HepG2 (cell line): Measurements from ENCODE around the gene NKX6-2. TPM values are rescaled to one million over a fixed set of nuclear protein-coding genes. Genes with fewer than 3 reads are reported as not detected.

Experiments
- CREM ChIP-seq, 2 experiments: sonication (generic) in 1 of 2; formaldehyde crosslinking in 1 of 2; IDR thresholded peaks; 2 replicates each; pipeline versions ENCODE4 v1.4.0 to v1.6.1; 2016 to 2020; ENCODE audit warnings: antibody characterized with exemption in 1 of 2, mild to moderate bottlenecking in 1 of 2, missing genetic modification reagents in 1 of 2
- KIAA2018 ChIP-seq: sonication (generic); formaldehyde crosslinking; IDR thresholded peaks from 2 replicates; pipeline ENCODE4 v1.5.0; 2020; ENCODE audit warnings: mild to moderate bottlenecking, missing genetic modification reagents, borderline replicate concordance
- KLF15 ChIP-seq: sonication (generic); formaldehyde crosslinking; IDR thresholded peaks from 2 replicates; pipeline ENCODE4 v1.8.1; 2023; ENCODE audit warnings: borderline replicate concordance, mild to moderate bottlenecking, inconsistent platforms, missing genetic modification reagents, mixed read lengths
- MBNL3 ChIP-seq: fragments of 250-450 bp; sonication (Bioruptor Pico); conservative IDR thresholded peaks from 2 replicates; pipeline ENCODE4 v1.8.0; 2022; ENCODE audit warnings: mild to moderate bottlenecking, inconsistent platforms
- NR0B2 ChIP-seq: sonication (generic); formaldehyde crosslinking; IDR thresholded peaks from 2 replicates; pipeline ENCODE4 v1.4.0; 2020; ENCODE audit warnings: mild to moderate bottlenecking, missing genetic modification reagents
- ZC3H4 ChIP-seq: sonication (generic); formaldehyde crosslinking; IDR thresholded peaks from 2 replicates; pipeline ENCODE4 v1.4.0; 2020; ENCODE audit warnings: missing genetic modification reagents, borderline replicate concordance
- ZSCAN21 ChIP-seq: sonication (generic); formaldehyde crosslinking; IDR thresholded peaks from 2 replicates; pipeline ENCODE4 v1.8.0; 2022; ENCODE audit warnings: mild to moderate bottlenecking, missing genetic modification reagents, moderate library complexity, borderline replicate concordance
- polyA plus RNA-seq, 8 experiments: library from polyadenylated mRNA; depleted of rRNA in 3 of 8; stranded (reverse) in 7 of 8; unstranded in 1 of 8; fragments of >200 nt; fragmentation: Illumina TruSeq in 4 of 8; extraction: Trizol in 4 of 8; gene quantifications; 2 replicates each; pipeline versions ENCODE4 v1.2.1 to v1.2.3, GENCODE V29; 2011 to 2016; ENCODE audit warnings: low read depth in 4 of 8, missing spikeins in 1 of 8, mixed read lengths in 1 of 8; ENCODE audit not compliant: insufficient read depth in 1 of 8
- total RNA-seq, 5 experiments: library from RNA; depleted of rRNA; stranded (reverse); fragments of >200 nt; fragmentation: Illumina TruSeq; extraction: Trizol; gene quantifications; 2 replicates each; pipeline ENCODE4 v1.2.3, GENCODE V29; 2016; ENCODE audit warnings: low read depth in 1 of 5
- TF ChIP-seq, protein P1 (sequence below): sonication (generic); formaldehyde crosslinking; conservative IDR thresholded peaks from 2 replicates; pipeline ENCODE4 v1.8.0; 2022; ENCODE audit warnings: missing genetic modification reagents

Gene NKX6-2
- total and polyA plus RNA-seq, 2 of the 13 experiments (the other 11 are each of a cell fraction or from before 2014, with no cell fraction given) = not detected

GRCh38 chr10:132805599-132805998 is 19.7 kb upstream of the NKX6-2 start (continued):
- TF ChIP-seq KIAA2018 (CRISPR knock-in tag) (no peak), NR0B2 (no peak), CREM (IDR thresholded peaks at IDR 0.05) (no peak), CREM (CRISPR knock-in tag; IDR thresholded peaks at IDR 0.05) (no peak), MBNL3 (no peak), ZSCAN21 (no peak), KLF15 (CRISPR knock-in tag) (no peak), ZC3H4 (CRISPR knock-in tag) (no peak)
- TF ChIP-seq, protein P1, sequence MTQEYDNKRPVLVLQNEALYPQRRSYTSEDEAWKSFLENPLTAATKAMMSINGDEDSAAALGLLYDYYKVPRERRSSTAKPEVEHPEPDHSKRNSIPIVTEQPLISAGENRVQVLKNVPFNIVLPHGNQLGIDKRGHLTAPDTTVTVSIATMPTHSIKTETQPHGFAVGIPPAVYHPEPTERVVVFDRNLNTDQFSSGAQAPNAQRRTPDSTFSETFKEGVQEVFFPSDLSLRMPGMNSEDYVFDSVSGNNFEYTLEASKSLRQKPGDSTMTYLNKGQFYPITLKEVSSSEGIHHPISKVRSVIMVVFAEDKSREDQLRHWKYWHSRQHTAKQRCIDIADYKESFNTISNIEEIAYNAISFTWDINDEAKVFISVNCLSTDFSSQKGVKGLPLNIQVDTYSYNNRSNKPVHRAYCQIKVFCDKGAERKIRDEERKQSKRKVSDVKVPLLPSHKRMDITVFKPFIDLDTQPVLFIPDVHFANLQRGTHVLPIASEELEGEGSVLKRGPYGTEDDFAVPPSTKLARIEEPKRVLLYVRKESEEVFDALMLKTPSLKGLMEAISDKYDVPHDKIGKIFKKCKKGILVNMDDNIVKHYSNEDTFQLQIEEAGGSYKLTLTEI (CRISPR knock-in tag) = no peak
